WI38 (cell line): ENCODE data around the gene OPN1SW.

Source experiments
- H3K4me3 ChIP-seq: 2 replicates; pipeline ENCODE4 v1.5.1; 2011; ENCODE audit warnings: low read depth, mild to moderate bottlenecking, control low read depth, low read length
- CTCF ChIP-seq: IDR thresholded peaks from 2 replicates; pipeline ENCODE4 v1.5.1; 2012; ENCODE audit warnings: low read depth, mild to moderate bottlenecking, control low read depth, low read length

The OPN1SW gene

GRCh38 chr7:128763541-128763940, 12.1 kb downstream of the OPN1SW start:
- TF ChIP-seq CTCF = no peak
- no peak overlapping the region for H3K4me3 ChIP-seq

GRCh38 chr7:128759242-128759641, 16.4 kb downstream of the OPN1SW start:
- TF ChIP-seq CTCF = no peak

GRCh38 chr7:128758553-128758952, 17.0 kb downstream of the OPN1SW start:
- no peak for TF ChIP-seq CTCF
- no peak overlapping the region for H3K4me3 ChIP-seq

More at GRCh38 chr7:128759242-128759641, 16.4 kb downstream of the OPN1SW start:
- no peak overlapping the region for H3K4me3 ChIP-seq

- H3K4me3 ChIP-seq = no peak overlapping the region
- no peak for TF ChIP-seq CTCF
Measured at GRCh38 chr7:128757203-128757602, 18.4 kb downstream of the OPN1SW start.

- no peak for TF ChIP-seq CTCF
Measured at GRCh38 chr7:128755819-128756476, 19.6 kb downstream of the OPN1SW start.

GRCh38 chr7:128755075-128755818, 20.3 kb downstream of the OPN1SW start:
- no peak for TF ChIP-seq CTCF

More at GRCh38 chr7:128755819-128756476, 19.6 kb downstream of the OPN1SW start:
- H3K4me3 ChIP-seq = no peak overlapping the region

GRCh38 chr7:128752251-128752650, 23.3 kb downstream of the OPN1SW start:
- TF ChIP-seq CTCF = no peak
- H3K4me3 ChIP-seq = no peak overlapping the region

More at GRCh38 chr7:128755075-128755818, 20.3 kb downstream of the OPN1SW start:
- no peak overlapping the region for H3K4me3 ChIP-seq
